Measurements from ENCODE around the gene YIPF5. TPM values are rescaled to one million over a fixed set of nuclear protein-coding genes. Genes with fewer than 3 reads are reported as not detected.

YIPF5 gene
- total RNA-seq, 6 donors from 2014 or later = 9.4 to 45.2 (median 30.9) TPM

DNA sequence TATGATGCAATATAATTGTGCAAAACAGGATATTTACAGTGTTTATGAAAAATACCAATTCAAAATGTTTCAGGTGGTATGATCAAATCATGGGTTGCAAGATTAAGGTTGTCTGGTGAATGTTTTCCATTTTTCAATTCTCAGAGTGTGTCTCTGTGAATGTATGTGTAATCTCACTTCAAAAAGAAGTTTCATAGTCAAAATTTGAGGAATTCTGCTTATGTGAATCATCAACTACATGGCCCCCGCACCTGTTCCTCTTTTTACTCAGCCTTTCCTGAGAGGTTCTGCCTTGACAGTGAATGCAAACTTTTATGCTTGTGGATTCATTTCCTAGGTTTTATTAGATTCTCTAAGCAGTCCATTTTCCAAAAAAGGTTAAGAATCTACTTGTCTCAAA lies 32.3 kb upstream of the YIPF5 start:
- 59 to 83% methylated on average over 1 of the region's 1 CpG for WGBS, 2 donors
- TF ChIP-seq EP300 (IDR thresholded peaks at IDR 0.05) = no peak
- ATAC-seq (ENCODE audit: low FRiP score in 2 of 2) (no peak), DNase-seq (no peak)
- Histone ChIP-seq H3K9me3 (no peaks in the 10 kb centered on the region), H3K4me3 (no peak overlapping the region), H3K4me1 (peaks cover 0 to 9% (median 6%) of the 10 kb centered on the region in 4 donors), H3K27ac (no peak overlapping the region), H3K27me3 (peaks cover 0 to 8% (median 4%) of the 10 kb centered on the region in 4 donors), H3K36me3 (no peaks in the 10 kb centered on the region)

GRCh38 chr5:144202072-144202471 lies 31.6 kb upstream of the YIPF5 start:
- peaks cover 0 to 8% (median 4%) of the 10 kb centered on the region in 4 donors for H3K27me3 ChIP-seq
- 37 to 40% methylated on average over 10 of the region's 10 CpGs for WGBS, 2 donors
- H3K4me1 ChIP-seq = peaks cover 0 to 9% (median 6%) of the 10 kb centered on the region in 4 donors
- DNase-seq = no peak
- no peaks in the 10 kb centered on the region for H3K9me3 ChIP-seq
- no peaks in the 10 kb centered on the region for H3K36me3 ChIP-seq
- H3K4me3 ChIP-seq = no peak overlapping the region
- no peak overlapping the region for H3K27ac ChIP-seq
- TF ChIP-seq EP300 (IDR thresholded peaks at IDR 0.05) (no peak), POLR2AphosphoS5 (IDR thresholded peaks at IDR 0.05) (no peak), POLR2A (IDR thresholded peaks at IDR 0.05) (no peak)
- TF ChIP-seq, protein P1, sequence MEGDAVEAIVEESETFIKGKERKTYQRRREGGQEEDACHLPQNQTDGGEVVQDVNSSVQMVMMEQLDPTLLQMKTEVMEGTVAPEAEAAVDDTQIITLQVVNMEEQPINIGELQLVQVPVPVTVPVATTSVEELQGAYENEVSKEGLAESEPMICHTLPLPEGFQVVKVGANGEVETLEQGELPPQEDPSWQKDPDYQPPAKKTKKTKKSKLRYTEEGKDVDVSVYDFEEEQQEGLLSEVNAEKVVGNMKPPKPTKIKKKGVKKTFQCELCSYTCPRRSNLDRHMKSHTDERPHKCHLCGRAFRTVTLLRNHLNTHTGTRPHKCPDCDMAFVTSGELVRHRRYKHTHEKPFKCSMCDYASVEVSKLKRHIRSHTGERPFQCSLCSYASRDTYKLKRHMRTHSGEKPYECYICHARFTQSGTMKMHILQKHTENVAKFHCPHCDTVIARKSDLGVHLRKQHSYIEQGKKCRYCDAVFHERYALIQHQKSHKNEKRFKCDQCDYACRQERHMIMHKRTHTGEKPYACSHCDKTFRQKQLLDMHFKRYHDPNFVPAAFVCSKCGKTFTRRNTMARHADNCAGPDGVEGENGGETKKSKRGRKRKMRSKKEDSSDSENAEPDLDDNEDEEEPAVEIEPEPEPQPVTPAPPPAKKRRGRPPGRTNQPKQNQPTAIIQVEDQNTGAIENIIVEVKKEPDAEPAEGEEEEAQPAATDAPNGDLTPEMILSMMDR (IDR thresholded peaks at IDR 0.05) = no peak
- ATAC-seq (ENCODE audit: low FRiP score in 2 of 2) = no peak

GRCh38 chr5:144201588-144201987 lies 31.1 kb upstream of the YIPF5 start:
- TF ChIP-seq POLR2AphosphoS5 (IDR thresholded peaks at IDR 0.05) (no peak), EP300 (IDR thresholded peaks at IDR 0.05) (no peak), POLR2A (IDR thresholded peaks at IDR 0.05) (no peak)
- TF ChIP-seq, protein P1 (IDR thresholded peaks at IDR 0.05) = no peak
- Histone ChIP-seq H3K27ac (no peak overlapping the region), H3K36me3 (no peaks in the 10 kb centered on the region), H3K27me3 (peaks cover 0 to 8% (median 4%) of the 10 kb centered on the region in 4 donors), H3K4me3 (no peak overlapping the region), H3K9me3 (no peaks in the 10 kb centered on the region), H3K4me1 (peaks cover 0 to 9% (median 6%) of the 10 kb centered on the region in 4 donors)
- 60 to 61% methylated on average over 5 of the region's 5 CpGs for WGBS, 2 donors
- ATAC-seq (ENCODE audit: low FRiP score in 2 of 2) (no peak), DNase-seq (no peak)

- H3K36me3 ChIP-seq = no peaks in the 10 kb centered on the region
- ATAC-seq (ENCODE audit: low FRiP score in 2 of 2) = no peak
- no peak overlapping the region for H3K4me3 ChIP-seq
- TF ChIP-seq POLR2A (IDR thresholded peaks at IDR 0.05) (no peak), EP300 (IDR thresholded peaks at IDR 0.05) (no peak), POLR2AphosphoS5 (IDR thresholded peaks at IDR 0.05) (no peak)
- TF ChIP-seq, protein P1 (IDR thresholded peaks at IDR 0.05) = no peak
- H3K27ac ChIP-seq = no peak overlapping the region
- 45 to 54% methylated on average over 3 of the region's 3 CpGs for WGBS, 2 donors
- H3K4me1 ChIP-seq = peaks cover 0 to 3% (median 0%) of the 10 kb centered on the region in 4 donors
- H3K9me3 ChIP-seq = no peaks in the 10 kb centered on the region
- no peaks in the 10 kb centered on the region for H3K27me3 ChIP-seq
- no peak for DNase-seq
These were observed 27.9 kb upstream of the YIPF5 start for GRCh38 chr5:144198386-144198785.

GRCh38 chr5:144196612-144197011 lies 26.2 kb upstream of the YIPF5 start:
- no peaks in the 10 kb centered on the region for H3K36me3 ChIP-seq
- no peak for ATAC-seq (ENCODE audit: low FRiP score in 2 of 2)
- H3K4me3 ChIP-seq = no peak overlapping the region
- no peak overlapping the region for H3K27ac ChIP-seq
- TF ChIP-seq POLR2A (IDR thresholded peaks at IDR 0.05) (no peak), EP300 (IDR thresholded peaks at IDR 0.05) (no peak), POLR2AphosphoS5 (IDR thresholded peaks at IDR 0.05) (no peak)
- TF ChIP-seq, protein P1 (IDR thresholded peaks at IDR 0.05) = no peak
- DNase-seq = no peak
- no peaks in the 10 kb centered on the region for H3K27me3 ChIP-seq
- WGBS, 2 donors = 85 to 89% methylated on average over 1 of the region's 1 CpG
- no peaks in the 10 kb centered on the region for H3K9me3 ChIP-seq
- H3K4me1 ChIP-seq = peaks cover 0 to 4% (median 1%) of the 10 kb centered on the region in 4 donors

Measured in upper lobe of left lung (tissue), 6 donors.